NCI-H128 (cell line): Measurements from ENCODE around the gene CNTNAP5.

Source experiments
- DNase-seq: peaks from one replicate; lab custom pipeline; 2025; ENCODE audit not compliant: unreplicated experiment; lab: John Stamatoyannopoulos, UW

Gene CNTNAP5

GRCh38 chr2:124025171-124025580 is at the start of gene CNTNAP5:
Gene CNTNAP5 (plus strand): TSS chr2:124025287. CDS start chr2:124025651, 364 bp downstream.
- DNase-seq: peak; percentile 43

- no peak for DNase-seq
Measured at GRCh38 chr2:123976054-123976648, 48.9 kb upstream of the CNTNAP5 start.

GRCh38 chr2:123993728-123994323 is 31.3 kb upstream of the CNTNAP5 start:
- DNase-seq: no peak

GRCh38 chr2:123999681-124000080 is 25.4 kb upstream of the CNTNAP5 start:
- no peak for DNase-seq

- peak; percentile 45 for DNase-seq
Measured at GRCh38 chr2:124001696-124002430, 23.2 kb upstream of the CNTNAP5 start.

DNA sequence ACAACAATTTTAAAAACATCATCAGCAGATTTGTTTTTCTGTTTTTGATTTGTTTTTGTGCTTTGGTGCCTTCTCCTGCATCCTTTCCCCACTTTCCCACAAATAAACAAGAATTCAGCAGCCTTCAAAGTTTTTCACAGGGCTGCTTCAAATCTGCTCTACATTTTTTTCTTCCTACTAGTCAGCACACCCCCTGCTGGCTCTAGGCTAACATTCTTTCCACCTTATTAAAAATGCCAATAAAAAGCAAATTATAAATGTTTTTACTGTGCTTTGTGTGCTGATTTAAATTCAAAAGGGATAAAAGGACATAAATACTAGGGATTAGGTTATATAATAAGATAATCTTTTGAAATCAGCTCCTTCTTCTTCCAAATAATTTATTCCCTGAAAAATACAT is 6.2 kb upstream of the CNTNAP5 start:
- DNase-seq: no peak

DNA sequence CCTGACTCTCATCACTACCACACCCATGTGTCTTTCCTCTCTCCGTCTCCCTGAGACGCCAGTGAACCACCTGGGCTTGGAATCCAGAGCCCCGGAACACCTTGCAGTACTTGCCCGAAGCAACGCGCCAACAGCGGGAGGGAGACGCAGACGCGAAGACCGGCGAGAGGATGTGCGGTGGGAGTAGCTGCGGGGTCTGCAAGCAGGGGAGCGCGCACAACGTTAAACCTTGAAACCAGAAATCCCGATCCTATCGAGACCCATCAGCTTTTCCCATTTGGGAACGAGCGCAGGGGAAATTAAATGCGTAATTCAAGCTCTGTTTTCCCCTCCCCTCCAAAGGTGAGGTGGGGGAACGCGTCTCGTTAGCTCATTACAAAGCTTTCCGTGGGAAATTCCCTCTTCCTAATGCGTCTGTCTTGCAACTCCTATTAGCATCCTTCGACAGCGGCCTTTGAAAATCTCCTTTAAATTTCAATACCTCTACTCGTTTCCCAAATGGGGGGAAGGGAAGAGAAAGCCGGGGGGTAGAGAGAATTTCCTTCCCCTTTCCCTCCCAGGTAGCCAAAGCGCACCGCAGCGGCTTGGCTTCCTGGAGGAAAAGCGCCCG is 421 bp upstream of the CNTNAP5 start:
- peak; percentile 32 for DNase-seq

DNA sequence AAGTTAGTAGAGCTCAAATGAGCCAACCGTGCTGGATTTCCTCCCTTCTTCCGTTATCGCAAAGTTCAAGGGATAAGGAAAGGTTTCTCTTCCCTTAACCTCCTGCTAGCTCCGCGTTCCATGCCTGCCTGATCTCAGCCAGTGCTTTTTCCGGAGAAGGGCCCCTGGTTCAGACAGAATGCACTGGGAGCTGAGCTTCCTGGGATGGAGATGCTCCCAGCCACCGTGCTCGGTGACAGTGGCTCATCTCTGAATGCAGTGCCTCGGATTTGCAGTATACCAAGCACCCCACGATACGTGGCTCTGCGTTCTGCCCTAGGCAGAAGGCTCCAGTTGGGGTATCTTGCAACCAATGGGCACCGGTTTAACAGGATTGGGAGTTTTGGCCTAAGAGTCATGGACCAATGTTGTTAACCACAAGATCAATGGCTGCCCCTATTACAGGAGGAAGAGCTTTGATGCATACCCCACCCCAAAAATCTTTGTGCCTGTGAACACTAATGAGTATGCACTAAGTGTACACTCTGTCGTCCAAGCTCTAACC is 876 bp downstream of the CNTNAP5 start:
- DNase-seq: no peak

DNA sequence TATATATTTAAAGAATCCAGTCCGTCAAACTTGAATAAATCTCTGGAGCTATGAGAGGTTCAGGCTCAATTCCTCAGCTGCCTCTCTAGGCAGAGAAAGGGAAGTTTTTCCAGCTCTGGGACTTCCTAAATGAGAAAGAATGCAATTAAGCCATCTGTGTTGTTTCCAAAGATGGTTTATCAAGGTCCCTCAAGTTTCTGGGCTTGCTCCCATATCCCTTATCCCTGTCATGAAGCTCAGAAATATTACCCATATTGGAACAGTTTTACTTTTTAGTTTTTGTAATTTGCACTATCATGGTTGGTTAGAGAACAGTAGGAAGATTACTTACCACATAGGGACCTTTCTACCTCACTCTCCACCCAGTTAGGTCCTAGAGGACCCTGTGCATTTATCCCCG is 1.4 kb downstream of the CNTNAP5 start:
- DNase-seq: no peak

GRCh38 chr2:124027182-124027581 is 2.1 kb downstream of the CNTNAP5 start:
- peak; percentile 57 for DNase-seq

DNA sequence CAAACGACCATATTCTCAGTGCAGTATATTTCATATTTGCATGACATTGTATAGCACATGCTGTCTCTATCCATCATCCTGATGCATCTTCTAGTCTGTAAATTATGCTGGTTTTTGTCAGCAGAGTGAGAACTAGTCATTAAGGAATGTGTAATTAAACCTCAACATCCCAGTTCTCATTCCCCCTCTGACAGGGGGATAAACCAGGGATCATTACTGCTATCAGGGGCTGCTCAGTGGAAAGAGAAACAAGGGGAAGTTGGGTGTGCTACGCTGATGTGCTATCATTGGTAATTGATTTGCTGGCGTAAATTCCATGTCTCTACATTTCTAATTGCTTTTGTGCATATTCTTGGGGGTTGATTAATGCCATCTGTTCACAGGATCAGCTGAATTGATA is 7.7 kb downstream of the CNTNAP5 start:
- DNase-seq: no peak

DNA sequence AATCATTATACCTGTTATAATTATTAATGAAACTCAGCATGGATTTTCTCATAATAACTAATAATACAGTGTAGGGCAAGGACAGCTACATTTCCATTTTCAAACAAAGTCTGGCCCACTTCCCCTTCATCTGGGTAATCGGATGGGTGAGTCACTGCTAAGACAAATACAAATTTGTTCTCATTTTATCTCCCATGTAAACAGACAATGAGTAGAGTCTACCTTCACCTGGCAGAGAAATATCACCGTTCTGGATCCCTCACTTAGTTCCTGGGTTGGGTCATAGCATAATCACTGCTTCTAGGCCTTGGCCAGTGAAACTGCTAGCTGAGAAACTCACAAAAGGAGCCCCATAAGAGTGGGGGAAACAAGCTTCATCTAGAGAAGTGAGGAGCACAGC is 9.2 kb downstream of the CNTNAP5 start:
- DNase-seq: no peak

- DNase-seq: no peak
Measured at GRCh38 chr2:124035001-124035400, 9.9 kb downstream of the CNTNAP5 start.

- DNase-seq: no peak
Measured at GRCh38 chr2:124039032-124039431, 13.9 kb downstream of the CNTNAP5 start.

GRCh38 chr2:124039762-124040291 is 14.7 kb downstream of the CNTNAP5 start:
- no peak for DNase-seq

- no peak for DNase-seq
Measured at GRCh38 chr2:124045894-124046293, 20.8 kb downstream of the CNTNAP5 start.

DNA sequence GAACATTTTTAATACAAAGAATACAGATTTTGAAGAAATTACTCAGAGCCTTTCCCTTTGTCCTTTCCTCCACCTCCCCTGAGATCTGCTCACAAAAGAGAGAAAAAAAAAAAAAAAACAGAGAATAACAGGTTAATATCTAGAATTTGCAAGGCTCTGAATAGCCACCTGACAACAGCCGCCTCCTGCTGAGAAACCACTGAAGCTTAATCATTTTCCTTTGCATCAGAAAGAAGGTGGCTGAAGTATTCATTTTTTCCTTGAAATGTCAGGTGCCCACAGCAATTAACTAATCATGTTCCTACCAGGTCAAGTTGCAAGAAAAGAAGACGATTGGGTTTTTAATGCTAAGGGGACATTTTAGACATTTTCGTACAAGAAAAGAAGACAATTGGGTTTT is 21.2 kb downstream of the CNTNAP5 start:
- no peak for DNase-seq

- DNase-seq: no peak
Measured at GRCh38 chr2:124048102-124048501, 23.0 kb downstream of the CNTNAP5 start.

DNA sequence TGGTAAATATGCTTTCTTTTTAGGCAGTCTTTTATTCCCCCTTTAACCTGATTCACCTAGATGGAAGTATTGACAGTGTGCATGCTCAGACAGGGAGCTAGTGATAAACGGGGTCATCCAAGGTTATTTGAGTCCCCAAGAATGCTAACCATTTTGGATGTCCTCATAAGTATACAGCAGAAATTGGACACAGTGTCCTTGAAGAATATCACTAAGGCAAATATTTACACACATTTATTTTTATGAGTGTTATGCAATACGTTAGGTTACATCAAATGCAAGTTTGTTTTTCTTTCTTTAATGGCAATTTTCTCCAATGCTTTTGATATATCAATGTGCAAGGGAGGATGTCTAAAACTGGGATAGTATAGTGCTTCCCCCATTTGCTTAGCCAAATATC is 23.6 kb downstream of the CNTNAP5 start:
- no peak for DNase-seq

GRCh38 chr2:124049136-124049535 is 24.0 kb downstream of the CNTNAP5 start:
- DNase-seq: no peak

DNA sequence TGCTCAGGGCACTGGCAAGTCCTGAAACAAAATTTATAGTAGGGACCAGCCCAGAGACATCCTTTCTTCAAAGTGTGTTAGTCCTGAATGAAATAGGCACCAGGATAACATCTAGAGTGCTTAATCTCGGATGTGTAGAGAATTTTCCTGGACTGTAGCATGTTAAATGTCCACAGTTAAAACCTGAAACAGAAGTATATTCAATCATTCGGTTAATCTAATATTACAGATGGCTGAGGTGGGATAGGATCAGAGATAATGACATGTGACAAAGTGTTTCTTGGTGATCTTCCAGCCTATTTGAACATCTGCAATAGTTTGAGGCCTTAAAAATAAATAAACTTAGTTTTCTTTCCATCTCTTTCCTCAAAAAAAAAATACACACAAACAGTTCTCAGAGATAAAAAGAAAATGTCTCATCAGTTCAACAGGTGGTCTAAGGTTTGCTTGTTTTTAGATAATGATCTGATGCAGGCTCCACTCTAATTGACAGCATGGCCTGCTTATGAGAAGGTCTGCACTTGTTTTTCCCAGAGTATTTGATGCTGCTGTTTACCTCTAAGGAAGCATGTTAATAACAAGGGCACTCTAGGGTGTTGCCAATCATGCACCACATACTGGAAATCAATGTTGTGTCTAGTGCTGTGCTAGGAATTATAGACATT is 25.9 kb downstream of the CNTNAP5 start:
- no peak for DNase-seq
